ENCODE data around the gene SPARCL1. TPM values are rescaled to one million over a fixed set of nuclear protein-coding genes. Genes with fewer than 3 reads are reported as not detected.

The SPARCL1 gene
- total and polyA plus RNA-seq, 4 donors = 93.2 to 486 (median 358) TPM

- DNase-seq (peak in 2 of 3 donors; percentile 40 to 53), ATAC-seq (ENCODE audit: insufficient read depth, low FRiP score) (no peak)
- peak overlapping the region; percentile 14 to 27 for H3K27ac ChIP-seq (ENCODE audit: low read depth in 1 of 2, low read length in 1 of 2)
- H3K27me3 ChIP-seq (ENCODE audit: control insufficient read depth in 3 of 3, insufficient read depth in 3 of 3, low read length in 2 of 3) = no peaks in the 10 kb centered on the region
- H3K9ac ChIP-seq (ENCODE audit: insufficient read depth in 1 of 2, low read length in 2 of 2) = peak overlapping the region in 1 of 2 donors; percentile 54
- H3K36me3 ChIP-seq (ENCODE audit: control insufficient read depth in 4 of 4, insufficient read depth in 4 of 4, low read length in 4 of 4) = peaks cover 0 to 6% (median 1%) of the 10 kb centered on the region in 4 donors
- H3K4me3 ChIP-seq = no peak overlapping the region
- peaks cover 2 to 29% (median 9%) of the 10 kb centered on the region in 5 donors for H3K4me1 ChIP-seq (ENCODE audit: control insufficient read depth in 5 of 5, insufficient read depth in 5 of 5, low read length in 5 of 5)
- no peak for TF ChIP-seq CTCF (IDR thresholded peaks at IDR 0.05; ENCODE audit: control extremely low read depth, extremely low read depth)
- no peaks in the 10 kb centered on the region for H3K9me3 ChIP-seq (ENCODE audit: control insufficient read depth in 4 of 4, insufficient read depth in 3 of 4, low read length in 3 of 4)
These were observed 26.5 kb downstream of the SPARCL1 start for GRCh38 chr4:87502580-87503238.

DNA sequence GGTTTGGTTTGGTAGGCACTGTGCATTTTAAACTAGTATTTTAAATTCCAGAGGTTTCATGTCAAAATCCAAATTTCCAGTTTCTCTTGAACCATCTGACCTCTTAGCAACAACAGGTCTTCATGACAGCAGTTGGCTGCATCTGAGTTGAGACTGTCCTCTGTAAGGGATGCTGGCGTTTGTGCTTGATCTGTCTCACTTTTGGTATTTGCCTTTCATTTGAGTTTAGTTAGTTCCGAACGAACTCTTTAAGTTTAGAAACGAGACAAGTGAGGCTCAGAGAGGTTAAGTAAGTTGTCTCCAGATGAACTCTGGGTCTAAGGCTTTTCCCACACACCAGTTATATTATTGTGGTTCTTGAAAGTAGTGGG is 29.1 kb downstream of the SPARCL1 start:
- Histone ChIP-seq H3K27ac (ENCODE audit: low read depth in 1 of 2, low read length in 1 of 2) (no peak overlapping the region), H3K9me3 (ENCODE audit: control insufficient read depth in 4 of 4, insufficient read depth in 3 of 4, low read length in 3 of 4) (no peaks in the 10 kb centered on the region), H3K4me3 (no peak overlapping the region), H3K9ac (ENCODE audit: insufficient read depth in 1 of 2, low read length in 2 of 2) (no peak overlapping the region), H3K36me3 (ENCODE audit: control insufficient read depth in 4 of 4, insufficient read depth in 4 of 4, low read length in 4 of 4) (peaks cover 2 to 12% (median 4%) of the 10 kb centered on the region in 4 donors), H3K27me3 (ENCODE audit: control insufficient read depth in 3 of 3, insufficient read depth in 3 of 3, low read length in 2 of 3) (no peaks in the 10 kb centered on the region), H3K4me1 (ENCODE audit: control insufficient read depth in 5 of 5, insufficient read depth in 5 of 5, low read length in 5 of 5) (peaks cover 0 to 35% (median 9%) of the 10 kb centered on the region in 5 donors)
- no peak for DNase-seq
- no peak for ATAC-seq (ENCODE audit: insufficient read depth, low FRiP score)
- 67 to 79% methylated on average over 4 of the region's 4 CpGs for WGBS, 2 donors
- TF ChIP-seq CTCF (IDR thresholded peaks at IDR 0.05; ENCODE audit: control extremely low read depth, extremely low read depth) = no peak

- ATAC-seq (ENCODE audit: insufficient read depth, low FRiP score) = no peak
- peaks cover 0 to 35% (median 9%) of the 10 kb centered on the region in 5 donors for H3K4me1 ChIP-seq (ENCODE audit: control insufficient read depth in 5 of 5, insufficient read depth in 5 of 5, low read length in 5 of 5)
- H3K9ac ChIP-seq (ENCODE audit: insufficient read depth in 1 of 2, low read length in 2 of 2) = no peak overlapping the region
- no peaks in the 10 kb centered on the region for H3K9me3 ChIP-seq (ENCODE audit: control insufficient read depth in 4 of 4, insufficient read depth in 3 of 4, low read length in 3 of 4)
- no peak for TF ChIP-seq CTCF (IDR thresholded peaks at IDR 0.05; ENCODE audit: control extremely low read depth, extremely low read depth)
- H3K27ac ChIP-seq (ENCODE audit: low read depth in 1 of 2, low read length in 1 of 2) = peak overlapping the region in 1 of 2 donors; percentile 60
- no peak for DNase-seq
- no peaks in the 10 kb centered on the region for H3K27me3 ChIP-seq (ENCODE audit: control insufficient read depth in 3 of 3, insufficient read depth in 3 of 3, low read length in 2 of 3)
- H3K4me3 ChIP-seq = no peak overlapping the region
- H3K36me3 ChIP-seq (ENCODE audit: control insufficient read depth in 4 of 4, insufficient read depth in 4 of 4, low read length in 4 of 4) = peaks cover 2 to 12% (median 5%) of the 10 kb centered on the region in 4 donors
- WGBS, 2 donors = 83 to 89% methylated on average over 7 of the region's 7 CpGs
These were observed 29.6 kb downstream of the SPARCL1 start for GRCh38 chr4:87499403-87500091.
